Measurements from ENCODE around the gene KAZN.

KAZN gene

GRCh38 chr1:14915356-14916054 is 317.0 kb downstream of the KAZN start:
- DNase-seq (ENCODE audit: low read depth), result peak; percentile 46

- no peak for DNase-seq (ENCODE audit: low read depth)
Measured at GRCh38 chr1:14919289-14919688, 320.8 kb downstream of the KAZN start.

- no peak for DNase-seq (ENCODE audit: low read depth)
Measured at GRCh38 chr1:14919751-14920150, 321.3 kb downstream of the KAZN start.

DNA sequence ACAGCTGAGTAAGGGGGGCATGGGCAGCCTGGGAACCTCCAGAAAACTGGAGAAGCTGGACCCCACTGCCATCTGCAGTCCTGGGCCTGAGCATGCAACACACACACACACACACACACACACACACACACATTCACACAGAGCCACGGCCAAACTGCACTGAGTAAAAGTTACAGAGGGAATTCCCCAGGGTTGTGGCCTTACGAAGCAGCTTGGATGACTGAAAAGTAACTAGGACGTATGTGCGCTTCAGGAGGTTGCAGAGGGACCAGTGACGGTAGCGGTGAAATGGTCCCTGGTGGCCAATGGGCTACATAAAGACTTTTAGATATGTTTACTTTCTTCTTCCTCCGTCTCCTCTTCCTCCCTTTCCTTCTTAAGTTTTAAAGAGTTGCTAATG is 322.6 kb downstream of the KAZN start:
- DNase-seq (ENCODE audit: low read depth), result no peak

DNA sequence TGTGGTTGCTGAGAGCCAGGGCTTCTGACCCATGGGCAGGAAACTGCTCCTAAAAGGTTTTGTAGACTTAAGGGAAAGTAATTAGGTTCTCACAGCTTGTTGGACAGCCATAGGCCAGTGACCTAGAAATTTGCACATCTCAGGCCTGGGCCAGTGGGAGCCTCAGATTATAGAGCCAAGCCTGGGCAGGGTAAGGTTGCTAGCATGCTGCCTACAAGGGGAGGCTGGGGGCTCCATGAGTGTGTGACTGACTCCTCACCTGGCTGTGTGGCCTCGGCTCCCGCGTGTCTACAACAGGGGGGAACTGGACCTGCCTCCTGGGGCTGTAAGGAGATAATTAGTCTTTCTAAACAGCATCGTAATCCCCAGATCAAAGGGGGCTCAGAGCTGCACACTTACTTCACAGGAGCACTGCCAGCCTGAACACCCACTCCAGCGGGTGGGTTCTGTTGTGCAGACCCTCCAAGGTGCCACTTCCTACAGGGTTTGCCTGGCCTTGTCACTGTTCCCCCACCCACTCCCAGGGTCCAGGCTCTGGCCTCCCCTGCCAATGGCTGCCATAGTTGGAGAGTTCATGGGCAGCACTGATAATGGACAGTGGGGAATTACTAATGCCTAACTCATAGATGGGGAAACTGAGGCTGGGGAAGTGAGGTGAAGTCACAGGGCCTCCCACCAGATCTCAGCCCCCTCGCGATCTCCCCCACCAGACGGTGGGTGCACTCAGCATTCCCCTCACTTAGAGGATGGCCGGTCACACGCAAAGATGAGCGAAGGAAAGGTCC is 324.6 kb downstream of the KAZN start:
- DNase-seq (ENCODE audit: low read depth), result no peak

- DNase-seq (ENCODE audit: low read depth), result peak; percentile 64
Measured at GRCh38 chr1:14923727-14924452, 325.4 kb downstream of the KAZN start.

DNA sequence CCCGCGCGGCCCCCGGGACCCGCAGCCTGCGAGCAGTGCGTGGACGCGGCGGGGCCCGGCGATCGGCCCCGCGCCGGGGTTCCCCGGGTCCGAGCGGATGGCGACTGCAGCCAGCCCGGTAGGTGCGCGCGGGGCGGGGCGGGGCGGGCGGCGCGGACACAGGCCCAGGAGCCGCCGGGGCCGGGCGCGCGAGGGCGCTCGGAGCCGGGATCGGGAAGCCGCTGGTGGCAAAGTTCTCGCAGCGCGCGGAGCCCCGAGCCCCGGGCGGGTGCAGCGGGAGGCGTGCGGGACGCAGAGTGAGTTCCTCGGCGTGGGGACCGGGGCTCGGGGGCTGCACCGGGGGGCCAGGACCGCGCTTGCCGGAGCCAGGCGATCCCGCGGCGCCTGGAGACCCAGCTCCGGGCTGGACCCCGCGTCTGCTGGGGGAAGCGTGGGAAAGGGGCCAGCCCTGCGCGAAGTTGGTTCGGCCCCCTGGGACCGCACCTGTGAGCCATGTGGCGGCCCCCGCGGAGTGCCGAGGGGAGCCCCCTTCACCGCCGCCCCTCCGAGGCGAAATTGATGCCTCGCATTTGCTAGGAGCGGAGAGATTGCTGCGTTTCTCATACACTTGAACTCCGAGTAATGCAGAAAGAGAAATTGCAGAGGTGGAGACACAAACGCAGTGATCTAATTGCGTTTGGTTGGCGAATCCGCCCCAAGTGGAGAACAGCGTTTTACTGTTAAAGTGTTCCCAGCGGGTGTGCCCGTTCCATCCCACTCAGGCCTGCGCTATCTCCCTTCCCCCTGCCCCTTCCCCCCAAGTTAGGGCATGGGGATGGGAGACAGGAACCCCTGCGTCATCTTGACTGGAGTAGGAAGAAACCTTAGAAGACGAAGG is 326.2 kb downstream of the KAZN start:
- peak; percentile 35 for DNase-seq (ENCODE audit: low read depth)

GRCh38 chr1:14925336-14926136 is 327.1 kb downstream of the KAZN start:
- no peak for DNase-seq (ENCODE audit: low read depth)

GRCh38 chr1:14926229-14926628 is 327.7 kb downstream of the KAZN start:
- DNase-seq (ENCODE audit: low read depth), result no peak

GRCh38 chr1:14926818-14927575 is 328.5 kb downstream of the KAZN start:
- DNase-seq (ENCODE audit: low read depth), result no peak

- no peak for DNase-seq (ENCODE audit: low read depth)
Measured at GRCh38 chr1:14928412-14928811, 329.9 kb downstream of the KAZN start.

DNA sequence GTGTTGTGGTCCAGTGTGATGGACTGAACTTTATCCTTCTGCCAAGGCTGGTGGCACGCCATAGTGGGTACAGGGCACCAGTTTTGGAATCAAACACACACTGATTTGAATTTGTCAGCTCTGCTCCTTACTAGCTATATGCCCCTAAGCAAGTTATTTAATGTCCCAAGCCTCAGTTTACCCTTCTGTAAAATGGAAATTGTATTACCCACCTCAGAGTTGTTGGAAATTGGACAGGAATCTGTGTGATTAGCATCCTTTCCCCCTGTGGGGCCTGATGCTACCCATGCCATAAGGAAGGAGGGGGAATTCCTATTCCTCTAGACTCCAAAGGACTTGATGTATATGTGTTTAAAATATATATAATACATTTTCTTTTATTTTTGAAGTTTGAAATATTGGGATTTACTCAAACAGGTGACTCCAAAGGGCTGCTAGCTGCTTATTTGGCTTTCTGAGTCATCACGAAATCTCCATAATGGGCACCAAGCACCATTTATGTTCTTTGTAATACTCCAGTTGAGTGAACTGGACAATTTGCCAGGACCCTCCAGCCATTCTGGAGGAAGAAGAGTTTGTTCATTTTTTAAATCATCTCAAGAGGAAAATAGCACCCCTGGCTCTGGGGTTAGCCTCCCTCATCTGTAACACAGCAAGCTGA is 330.5 kb downstream of the KAZN start:
- DNase-seq (ENCODE audit: low read depth), result no peak

- peak; percentile 58 for DNase-seq (ENCODE audit: low read depth)
Measured at GRCh38 chr1:14929547-14930246, 331.2 kb downstream of the KAZN start.

DNA sequence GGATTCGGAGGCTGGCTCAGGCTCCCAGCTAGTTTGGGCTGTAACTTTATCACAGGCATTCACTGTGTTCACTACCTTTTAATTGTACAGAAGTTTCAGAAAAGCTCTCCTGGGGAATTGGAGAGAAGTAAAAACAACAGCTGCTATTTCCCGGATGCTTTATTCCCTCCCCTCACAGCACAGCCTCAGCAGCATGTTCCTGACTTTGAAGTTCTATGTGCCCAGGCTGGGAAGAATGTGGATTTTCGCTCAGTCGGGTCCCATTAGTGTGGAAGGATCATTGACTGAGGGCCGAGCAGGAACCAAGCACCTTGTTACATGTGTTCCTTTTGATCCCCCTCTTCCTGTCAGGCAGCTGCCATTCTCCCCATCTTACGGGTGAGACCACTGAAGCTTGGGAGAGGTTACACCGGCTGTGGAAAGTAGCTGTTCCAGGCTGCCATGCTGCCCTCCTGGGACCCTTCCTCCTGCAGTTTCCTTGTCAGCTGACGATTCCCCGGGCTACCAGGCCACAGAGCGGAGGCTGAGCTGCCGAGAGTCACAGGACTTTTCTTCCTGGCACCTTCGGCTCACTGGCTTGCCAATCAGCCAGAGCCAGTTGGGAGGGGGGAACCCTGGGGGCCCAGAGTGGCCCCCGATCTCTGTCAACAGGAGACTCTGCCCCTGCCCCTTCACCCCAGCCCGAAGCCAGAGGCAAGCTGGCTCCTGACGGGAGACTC is 331.9 kb downstream of the KAZN start:
- no peak for DNase-seq (ENCODE audit: low read depth)

- DNase-seq (ENCODE audit: low read depth), result no peak
Measured at GRCh38 chr1:14932034-14932638, 333.7 kb downstream of the KAZN start.

GRCh38 chr1:14934867-14935266 is 336.4 kb downstream of the KAZN start:
- no peak for DNase-seq (ENCODE audit: low read depth)

DNA sequence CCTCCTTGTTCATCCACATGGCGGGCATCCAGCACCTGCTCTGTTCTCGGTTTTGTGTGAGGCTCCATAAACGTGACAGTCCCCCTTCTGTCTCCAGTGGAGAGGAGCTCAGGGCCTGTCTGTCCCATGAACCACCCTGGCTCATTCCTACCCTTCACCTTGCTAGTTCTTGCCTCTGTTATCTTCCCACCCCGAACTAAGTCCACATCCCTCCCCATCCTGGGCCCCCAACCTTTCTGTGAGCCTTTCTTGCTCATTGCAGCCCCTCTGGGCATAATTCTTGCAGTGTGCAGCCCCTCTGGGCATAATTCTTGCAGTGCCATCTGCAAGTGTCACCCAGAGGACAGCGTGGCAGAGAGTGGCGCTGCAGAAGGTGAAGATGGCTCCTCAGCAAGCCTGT is 338.3 kb downstream of the KAZN start:
- DNase-seq (ENCODE audit: low read depth), result no peak
